ENCODE data around the gene TMEM95.

- peak; percentile 81; the same call in 1 of the 2 replicates for TF ChIP-seq POLR2A (IDR thresholded peaks at IDR 0.05; ENCODE audit: low read depth, low read length)
- TF ChIP-seq POLR2AphosphoS5 (IDR thresholded peaks at IDR 0.05; ENCODE audit: low read depth, low read length): peak; percentile 60
- TF ChIP-seq TAF1 (IDR thresholded peaks at IDR 0.05; ENCODE audit: borderline replicate concordance, low read depth, low read length): peak; percentile 52; the same call in 1 of the 2 replicates
Measured at GRCh38 chr17:7314719-7315569, 40.0 kb upstream of the TMEM95 start, which contains the start of gene GPS2.

Measured in GM12892 (cell line).